OCI-LY7 (cell line): ENCODE data around the gene APBA1. TPM values are rescaled to one million over a fixed set of nuclear protein-coding genes. Genes with fewer than 3 reads are reported as not detected.

ENCODE experiments used
- BruUV-seq: library from RNA; stranded (reverse); fragments of 400-500 nt; replicated peaks from 2 replicates; lab custom pipeline; 2021; lab: Mats Ljungman, UMichigan
- CTCF ChIA-PET: fragments of 300-600 bp; sonication (Branson Sonifier 250); formaldehyde crosslinking; loops from one replicate; lab custom pipeline; 2022; ENCODE audit warnings: antibody characterized with exemption; ENCODE audit not compliant: unreplicated experiment; lab: Charles Lee
- POLR2A ChIA-PET: fragments of 300-600 bp; sonication (Branson Sonifier 250); formaldehyde crosslinking; loops from one replicate; lab custom pipeline; 2022; ENCODE audit warnings: antibody characterized with exemption; lab: Charles Lee
- DNase-seq: peaks from one replicate; pipeline ENCODE4 v3.0.0-alpha.2; 2015; ENCODE audit warnings: low spot score
- H2AFZ ChIP-seq: fragments of 200-600 bp; sonication (generic), shearing (Covaris generic); 2 replicates; pipeline ENCODE4 v1.6.1; 2014; ENCODE audit warnings: mild to moderate bottlenecking, antibody characterized with exemption, low read length, moderate library complexity
- H3K27ac ChIP-seq: fragments of 200-600 bp; sonication (generic); 2 replicates; pipeline ENCODE4 v1.5.1; 2014; ENCODE audit warnings: mixed run types, low read depth, mild to moderate bottlenecking, moderate library complexity, low read length, inconsistent platforms; ENCODE audit not compliant: poor library complexity, severe bottlenecking
- H3K36me3 ChIP-seq: fragments of 200-600 bp; sonication (generic); 2 replicates; pipeline ENCODE4 v1.6.1; 2014; ENCODE audit warnings: mild to moderate bottlenecking, antibody characterized with exemption, low read length, moderate library complexity, mixed read lengths; ENCODE audit not compliant: insufficient read depth
- H3K4me1 ChIP-seq: fragments of 200-600 bp; sonication (generic); 2 replicates; pipeline ENCODE4 v1.5.1; 2014; ENCODE audit warnings: mild to moderate bottlenecking, low read length; ENCODE audit not compliant: insufficient read depth, poor library complexity, severe bottlenecking
- H3K4me2 ChIP-seq: fragments of 200-600 bp; sonication (generic); 2 replicates; pipeline ENCODE4 v1.6.1; 2014; ENCODE audit warnings: mild to moderate bottlenecking, low read length
- H3K4me3 ChIP-seq: fragments of 200-600 bp; sonication (generic); 2 replicates; pipeline ENCODE4 v1.5.1; 2014; ENCODE audit warnings: mild to moderate bottlenecking, low read depth, low read length; ENCODE audit not compliant: poor library complexity, severe bottlenecking
- H3K79me2 ChIP-seq: fragments of 200-600 bp; sonication (generic); 2 replicates; pipeline ENCODE4 v1.6.1; 2016; ENCODE audit warnings: low read depth, mild to moderate bottlenecking, low read length, moderate library complexity, mixed read lengths; ENCODE audit not compliant: insufficient read depth
- H3K9me2 ChIP-seq: fragments of 200-600 bp; sonication (generic); 2 replicates; pipeline ENCODE4 v1.6.1; 2016; ENCODE audit warnings: mild to moderate bottlenecking, low read length, mixed read lengths; ENCODE audit not compliant: insufficient read depth
- H3K9me3 ChIP-seq: fragments of 200-600 bp; sonication (generic); 2 replicates; pipeline ENCODE4 v1.6.1; 2014; ENCODE audit warnings: mild to moderate bottlenecking, mixed run types, low read length, mixed read lengths
- H4K20me1 ChIP-seq: fragments of 200-600 bp; sonication (generic); 2 replicates; pipeline ENCODE4 v1.6.1; 2014; ENCODE audit warnings: mild to moderate bottlenecking, antibody characterized with exemption, low read length, moderate library complexity, mixed read lengths; ENCODE audit not compliant: insufficient read depth
- CTCF ChIP-seq: fragments of 200-600 bp; sonication (generic); conservative IDR thresholded peaks from 2 replicates; pipeline ENCODE4 v1.5.1; 2014; ENCODE audit warnings: mild to moderate bottlenecking, antibody characterized with exemption, low read length, moderate library complexity, mixed read lengths
- EZH2phosphoT487 ChIP-seq: fragments of 200-600 bp; sonication (generic); IDR thresholded peaks from 2 replicates; pipeline ENCODE4 v1.6.1; 2018; ENCODE audit warnings: low read depth, borderline replicate concordance, mild to moderate bottlenecking, mixed run types, antibody characterized with exemption, low read length, moderate library complexity, mixed read lengths
- intact Hi-C: fragments of 100-400 bp; cut with micrococcal nuclease; formaldehyde crosslinking; loops from one replicate; pipeline ENCODE4 v1.10.0; 2022; ENCODE audit not compliant: unreplicated experiment
- total RNA-seq, 2 experiments: library from RNA; depleted of rRNA in 1 of 2; stranded (reverse); fragments of >200 nt in 1 of 2; shearing (Covaris generic) in 1 of 2; gene quantifications; 2 replicates each; pipeline ENCODE4 v1.2.3, GENCODE V29; 2014 to 2022

The APBA1 gene
- total RNA-seq, 2 experiments from 2014 or later = not detected

GRCh38 chr9:69605406-69605805 is 66.8 kb downstream of the APBA1 start:
- POLR2A ChIA-PET = no interaction called here
- DNase-seq = no peak
- H3K27ac ChIP-seq = no peak overlapping the region
- H3K4me1 ChIP-seq = no peaks in the 10 kb centered on the region
- intact Hi-C loops = no loop called here
- TF ChIP-seq CTCF (no peak), EZH2phosphoT487 (no peak)
- no peak overlapping the region for H2AFZ ChIP-seq
- CTCF ChIA-PET = no interaction called here
- BruUV-seq = no TSS peak
- H3K9me2 ChIP-seq = no peaks in the 10 kb centered on the region
- no peaks in the 10 kb centered on the region for H4K20me1 ChIP-seq
- H3K4me2 ChIP-seq = no peak overlapping the region
- no peaks in the 10 kb centered on the region for H3K36me3 ChIP-seq
- no peaks in the 10 kb centered on the region for H3K9me3 ChIP-seq
- no peak overlapping the region for H3K4me3 ChIP-seq
- H3K79me2 ChIP-seq = no peaks in the 10 kb centered on the region

GRCh38 chr9:69604568-69605219 is 67.5 kb downstream of the APBA1 start:
- intact Hi-C loops = no loop called here

More at GRCh38 chr9:69604568-69605219, 67.5 kb downstream of the APBA1 start:
- POLR2A ChIA-PET = no interaction called here
- Histone ChIP-seq H3K9me2 (no peaks in the 10 kb centered on the region), H3K4me2 (no peak overlapping the region), H3K27ac (no peak overlapping the region), H2AFZ (no peak overlapping the region), H3K4me1 (no peaks in the 10 kb centered on the region), H3K4me3 (no peak overlapping the region), H3K9me3 (no peaks in the 10 kb centered on the region), H4K20me1 (no peaks in the 10 kb centered on the region), H3K79me2 (no peaks in the 10 kb centered on the region), H3K36me3 (no peaks in the 10 kb centered on the region)
- BruUV-seq = no TSS peak
- CTCF ChIA-PET = no interaction called here
- no peak for TF ChIP-seq CTCF
- no peak for TF ChIP-seq EZH2phosphoT487
- no peak for DNase-seq
